HL-60 (cell line): Measurements from ENCODE around the gene OR52B6.
"Not testable (repeated sequence)": the region's sequence is repeated elsewhere in the genome, so short reads cannot be mapped to it uniquely, and the experiment has no call there.

Source experiments
- DNase-seq, 2 experiments: peaks; one replicate each; pipeline ENCODE4 v3.0.0-alpha.2; 2010 to 2020; ENCODE audit warnings: low read depth in 1 of 2, low spot score in 1 of 2
- H3K27ac ChIP-seq: fragments of 250-450 bp; sonication (Bioruptor Pico); replicated peaks from 2 replicates; pipeline ENCODE4 v1.5.1; 2020; ENCODE audit warnings: mild to moderate bottlenecking, moderate library complexity
- H3K27me3 ChIP-seq: fragments of 250-450 bp; sonication (Bioruptor Pico); 2 replicates; pipeline ENCODE4 v1.5.1; 2021; ENCODE audit warnings: mild to moderate bottlenecking, moderate library complexity; ENCODE audit not compliant: insufficient read depth, poor library complexity, severe bottlenecking
- H3K4me3 ChIP-seq: replicated peaks from 2 replicates; pipeline ENCODE4 v1.5.1; 2011; ENCODE audit warnings: mild to moderate bottlenecking, control low read depth, low read length; ENCODE audit not compliant: insufficient read depth
- GABPA ChIP-seq: IDR thresholded peaks from 2 replicates; pipeline ENCODE4 v1.6.1; 2012; ENCODE audit warnings: low read depth
- POLR2AphosphoS5 ChIP-seq: IDR thresholded peaks from 2 replicates; pipeline ENCODE4 v1.6.1; 2012; ENCODE audit warnings: low read depth
- SPI1 ChIP-seq: IDR thresholded peaks from 2 replicates; pipeline ENCODE4 v1.6.1; 2012; ENCODE audit warnings: low read depth, mild to moderate bottlenecking, borderline replicate concordance
- TF ChIP-seq, protein P1 (sequence below): IDR thresholded peaks from one replicate; pipeline ENCODE4 v1.5.1; 2011; ENCODE audit warnings: low read length, control low read depth, inconsistent platforms; ENCODE audit not compliant: insufficient read depth
- TF ChIP-seq, protein P2 (sequence below): IDR thresholded peaks from 2 replicates; pipeline ENCODE4 v1.6.1; 2012; ENCODE audit warnings: low read depth; ENCODE audit not compliant: insufficient replicate concordance

The OR52B6 gene

DNA sequence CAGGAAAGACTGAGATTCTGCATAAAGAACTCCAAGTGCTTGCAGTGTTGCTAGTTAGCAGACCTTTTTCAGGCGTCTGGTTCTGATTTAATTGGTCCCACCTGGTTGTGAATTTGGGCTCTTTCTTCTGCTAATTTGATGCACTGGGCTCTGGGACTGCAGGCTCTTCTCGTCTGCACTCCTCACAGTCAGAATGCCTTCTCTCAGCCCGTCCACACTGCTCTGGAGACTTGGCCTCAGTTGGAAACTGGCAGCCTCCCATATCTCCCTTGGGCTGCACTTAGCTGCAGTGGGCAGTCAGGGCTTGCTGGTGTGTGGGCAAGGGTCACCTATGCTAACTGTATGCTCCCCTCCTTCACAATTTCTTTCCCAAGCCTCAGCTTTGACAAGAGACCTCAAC is 17.3 kb downstream of the OR52B6 start:
- H3K4me3 ChIP-seq: no peak overlapping the region
- no peak overlapping the region for H3K27ac ChIP-seq
- DNase-seq: no peak
- TF ChIP-seq SPI1 (no peak), POLR2AphosphoS5 (no peak)
- H3K27me3 ChIP-seq: no peaks in the 10 kb centered on the region

DNA sequence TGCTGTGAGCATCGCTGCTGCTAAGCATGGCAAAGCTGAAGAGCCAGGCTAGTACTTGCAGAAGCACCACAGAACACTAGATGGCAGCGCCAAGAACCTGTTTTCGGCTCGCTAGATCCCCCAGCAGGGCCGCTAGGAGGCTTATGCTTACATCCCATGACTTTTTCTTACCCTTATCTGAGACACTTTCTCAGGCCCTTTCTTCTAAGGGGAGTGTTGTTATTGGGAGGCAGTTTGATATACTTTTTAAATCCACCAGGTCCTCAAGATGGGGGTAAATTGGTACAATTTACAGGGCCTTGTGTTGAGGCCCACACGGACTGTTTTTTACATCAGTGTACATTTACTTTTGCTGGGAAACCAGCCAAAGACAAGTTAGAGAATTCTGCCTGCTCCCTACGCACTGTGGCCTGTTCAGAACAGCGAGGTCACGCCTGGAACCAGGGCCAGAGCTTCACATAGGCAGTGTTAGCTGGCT is 19.7 kb downstream of the OR52B6 start:
- peak; percentile 26 to 55 for DNase-seq
- H3K27me3 ChIP-seq: no peaks in the 10 kb centered on the region
- no peak overlapping the region for H3K4me3 ChIP-seq
- TF ChIP-seq GABPA: no peak
- TF ChIP-seq, protein P1, sequence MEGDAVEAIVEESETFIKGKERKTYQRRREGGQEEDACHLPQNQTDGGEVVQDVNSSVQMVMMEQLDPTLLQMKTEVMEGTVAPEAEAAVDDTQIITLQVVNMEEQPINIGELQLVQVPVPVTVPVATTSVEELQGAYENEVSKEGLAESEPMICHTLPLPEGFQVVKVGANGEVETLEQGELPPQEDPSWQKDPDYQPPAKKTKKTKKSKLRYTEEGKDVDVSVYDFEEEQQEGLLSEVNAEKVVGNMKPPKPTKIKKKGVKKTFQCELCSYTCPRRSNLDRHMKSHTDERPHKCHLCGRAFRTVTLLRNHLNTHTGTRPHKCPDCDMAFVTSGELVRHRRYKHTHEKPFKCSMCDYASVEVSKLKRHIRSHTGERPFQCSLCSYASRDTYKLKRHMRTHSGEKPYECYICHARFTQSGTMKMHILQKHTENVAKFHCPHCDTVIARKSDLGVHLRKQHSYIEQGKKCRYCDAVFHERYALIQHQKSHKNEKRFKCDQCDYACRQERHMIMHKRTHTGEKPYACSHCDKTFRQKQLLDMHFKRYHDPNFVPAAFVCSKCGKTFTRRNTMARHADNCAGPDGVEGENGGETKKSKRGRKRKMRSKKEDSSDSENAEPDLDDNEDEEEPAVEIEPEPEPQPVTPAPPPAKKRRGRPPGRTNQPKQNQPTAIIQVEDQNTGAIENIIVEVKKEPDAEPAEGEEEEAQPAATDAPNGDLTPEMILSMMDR: peak; percentile 72
- TF ChIP-seq SPI1: no peak
- TF ChIP-seq, protein P2, sequence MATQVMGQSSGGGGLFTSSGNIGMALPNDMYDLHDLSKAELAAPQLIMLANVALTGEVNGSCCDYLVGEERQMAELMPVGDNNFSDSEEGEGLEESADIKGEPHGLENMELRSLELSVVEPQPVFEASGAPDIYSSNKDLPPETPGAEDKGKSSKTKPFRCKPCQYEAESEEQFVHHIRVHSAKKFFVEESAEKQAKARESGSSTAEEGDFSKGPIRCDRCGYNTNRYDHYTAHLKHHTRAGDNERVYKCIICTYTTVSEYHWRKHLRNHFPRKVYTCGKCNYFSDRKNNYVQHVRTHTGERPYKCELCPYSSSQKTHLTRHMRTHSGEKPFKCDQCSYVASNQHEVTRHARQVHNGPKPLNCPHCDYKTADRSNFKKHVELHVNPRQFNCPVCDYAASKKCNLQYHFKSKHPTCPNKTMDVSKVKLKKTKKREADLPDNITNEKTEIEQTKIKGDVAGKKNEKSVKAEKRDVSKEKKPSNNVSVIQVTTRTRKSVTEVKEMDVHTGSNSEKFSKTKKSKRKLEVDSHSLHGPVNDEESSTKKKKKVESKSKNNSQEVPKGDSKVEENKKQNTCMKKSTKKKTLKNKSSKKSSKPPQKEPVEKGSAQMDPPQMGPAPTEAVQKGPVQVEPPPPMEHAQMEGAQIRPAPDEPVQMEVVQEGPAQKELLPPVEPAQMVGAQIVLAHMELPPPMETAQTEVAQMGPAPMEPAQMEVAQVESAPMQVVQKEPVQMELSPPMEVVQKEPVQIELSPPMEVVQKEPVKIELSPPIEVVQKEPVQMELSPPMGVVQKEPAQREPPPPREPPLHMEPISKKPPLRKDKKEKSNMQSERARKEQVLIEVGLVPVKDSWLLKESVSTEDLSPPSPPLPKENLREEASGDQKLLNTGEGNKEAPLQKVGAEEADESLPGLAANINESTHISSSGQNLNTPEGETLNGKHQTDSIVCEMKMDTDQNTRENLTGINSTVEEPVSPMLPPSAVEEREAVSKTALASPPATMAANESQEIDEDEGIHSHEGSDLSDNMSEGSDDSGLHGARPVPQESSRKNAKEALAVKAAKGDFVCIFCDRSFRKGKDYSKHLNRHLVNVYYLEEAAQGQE: no peak
- no peak for TF ChIP-seq POLR2AphosphoS5
- no peak overlapping the region for H3K27ac ChIP-seq

DNA sequence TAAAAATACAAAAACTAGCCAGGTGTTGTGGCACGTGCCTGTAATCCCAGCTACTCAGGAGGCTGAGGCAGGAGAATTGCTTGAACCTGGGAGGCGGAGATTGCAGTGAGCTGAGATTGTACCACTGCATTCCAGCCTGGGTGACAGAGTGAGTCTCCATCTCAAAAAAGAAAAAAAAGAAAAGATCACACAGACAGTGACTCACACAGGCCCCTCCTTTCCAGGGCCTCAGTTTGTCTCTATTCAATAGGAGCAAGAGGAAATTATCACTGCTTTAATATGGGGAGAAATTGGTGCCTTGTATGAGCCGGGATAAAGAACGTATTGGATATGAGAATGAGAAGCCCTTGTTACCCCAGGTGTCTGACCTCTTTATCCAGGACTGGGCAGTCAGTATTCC is 22.1 kb downstream of the OR52B6 start:
- not testable (repeated sequence) for H3K4me3 ChIP-seq, H3K27me3 ChIP-seq, DNase-seq, H3K27ac ChIP-seq

DNA sequence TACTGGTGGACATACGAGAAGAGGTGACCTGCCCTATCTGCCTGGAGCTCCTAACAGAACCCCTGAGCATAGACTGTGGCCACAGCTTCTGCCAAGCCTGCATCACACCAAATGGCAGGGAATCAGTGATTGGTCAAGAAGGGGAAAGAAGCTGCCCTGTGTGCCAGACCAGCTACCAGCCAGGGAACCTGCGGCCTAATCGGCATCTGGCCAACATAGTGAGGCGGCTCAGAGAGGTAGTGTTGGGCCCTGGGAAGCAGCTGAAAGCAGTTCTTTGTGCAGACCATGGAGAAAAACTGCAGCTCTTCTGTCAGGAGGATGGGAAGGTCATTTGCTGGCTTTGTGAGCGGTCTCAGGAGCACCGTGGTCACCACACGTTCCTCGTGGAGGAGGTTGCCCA is 22.6 kb downstream of the OR52B6 start:
- H3K27me3 ChIP-seq: no peaks in the 10 kb centered on the region
- H3K27ac ChIP-seq: no peak overlapping the region
- no peak for DNase-seq
- H3K4me3 ChIP-seq: no peak overlapping the region
- no peak for TF ChIP-seq SPI1
- TF ChIP-seq, protein P1: no peak
- TF ChIP-seq POLR2AphosphoS5: no peak
- TF ChIP-seq, protein P2: no peak
- TF ChIP-seq GABPA: no peak

DNA sequence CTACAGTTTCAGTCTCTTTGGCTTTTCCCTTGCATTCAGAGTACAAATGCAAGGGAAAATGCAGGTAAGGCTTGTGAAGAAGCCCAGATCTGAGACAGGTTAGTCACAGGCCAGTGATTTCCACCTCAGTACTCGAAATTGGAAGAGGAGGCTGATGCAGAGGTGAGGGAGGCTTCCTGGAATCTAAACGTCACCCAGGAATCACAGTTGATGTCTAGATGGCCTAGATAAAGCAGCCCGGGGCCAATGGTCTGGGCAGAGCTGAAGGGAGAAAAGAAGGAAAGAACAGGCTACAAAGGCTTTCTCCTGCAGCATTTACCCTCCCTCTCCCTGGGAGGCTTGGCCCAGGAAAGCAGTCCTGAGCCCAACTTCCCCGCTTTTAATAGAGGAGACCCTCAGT is 24.2 kb downstream of the OR52B6 start:
- Histone ChIP-seq H3K27ac (no peak overlapping the region), H3K27me3 (no peaks in the 10 kb centered on the region), H3K4me3 (no peak overlapping the region)
- no peak for TF ChIP-seq SPI1
- TF ChIP-seq, protein P2: no peak
- no peak for TF ChIP-seq GABPA
- TF ChIP-seq, protein P1: no peak
- TF ChIP-seq POLR2AphosphoS5: no peak
- no peak for DNase-seq
